Fibroblast of upper back skin (primary cell): ENCODE data around the gene PTPRA.
"Not testable (repeated sequence)": the region's sequence is repeated elsewhere in the genome, so short reads cannot be mapped to it uniquely, and the experiment has no call there.

Source experiments
- DNase-seq: peaks from one replicate; pipeline ENCODE4 v3.0.0-alpha.2; 2013

The PTPRA gene

DNA sequence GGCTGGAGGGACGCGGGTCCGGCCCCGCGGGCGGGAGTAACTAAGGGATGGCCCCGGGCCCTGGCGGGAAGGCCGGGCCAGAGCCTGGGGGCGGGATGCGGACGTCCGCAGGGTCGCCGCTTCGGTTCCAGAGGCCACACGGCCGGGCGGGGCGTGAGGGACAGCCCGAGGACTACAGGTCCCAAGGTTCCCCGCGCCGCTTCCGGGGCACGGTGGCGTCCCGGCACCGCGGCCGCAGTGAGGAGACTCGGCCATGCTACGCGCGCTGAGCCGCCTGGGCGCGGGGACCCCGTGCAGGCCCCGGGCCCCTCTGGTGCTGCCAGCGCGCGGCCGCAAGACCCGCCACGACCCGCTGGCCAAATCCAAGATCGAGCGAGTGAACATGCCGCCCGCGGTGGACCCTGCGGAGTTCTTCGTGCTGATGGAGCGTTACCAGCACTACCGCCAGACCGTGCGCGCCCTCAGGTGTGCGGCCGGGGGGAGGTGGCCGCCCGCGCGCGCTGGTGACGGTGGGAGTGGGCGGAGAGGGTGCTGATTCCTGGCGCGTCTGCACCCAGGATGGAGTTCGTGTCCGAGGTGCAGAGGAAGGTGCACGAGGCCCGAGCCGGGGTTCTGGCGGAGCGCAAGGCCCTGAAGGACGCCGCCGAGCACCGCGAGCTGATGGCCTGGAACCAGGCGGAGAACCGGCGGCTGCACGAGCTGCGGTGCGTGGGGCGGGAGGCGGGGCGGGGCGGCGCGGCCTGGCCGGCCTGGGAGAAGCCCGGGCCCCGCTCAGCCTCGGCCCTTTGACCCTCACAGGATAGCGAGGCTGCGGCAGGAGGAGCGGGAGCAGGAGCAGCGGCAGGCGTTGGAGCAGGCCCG, 172.8 kb downstream of the PTPRA start, which contains the start of gene MRPS26:
Gene MRPS26, plus strand, starts transcription at position 237 of the 861 bp plus-strand sequence. Its CDS starts 17 bp downstream, at position 254.
- peak; percentile 76 for DNase-seq

DNA sequence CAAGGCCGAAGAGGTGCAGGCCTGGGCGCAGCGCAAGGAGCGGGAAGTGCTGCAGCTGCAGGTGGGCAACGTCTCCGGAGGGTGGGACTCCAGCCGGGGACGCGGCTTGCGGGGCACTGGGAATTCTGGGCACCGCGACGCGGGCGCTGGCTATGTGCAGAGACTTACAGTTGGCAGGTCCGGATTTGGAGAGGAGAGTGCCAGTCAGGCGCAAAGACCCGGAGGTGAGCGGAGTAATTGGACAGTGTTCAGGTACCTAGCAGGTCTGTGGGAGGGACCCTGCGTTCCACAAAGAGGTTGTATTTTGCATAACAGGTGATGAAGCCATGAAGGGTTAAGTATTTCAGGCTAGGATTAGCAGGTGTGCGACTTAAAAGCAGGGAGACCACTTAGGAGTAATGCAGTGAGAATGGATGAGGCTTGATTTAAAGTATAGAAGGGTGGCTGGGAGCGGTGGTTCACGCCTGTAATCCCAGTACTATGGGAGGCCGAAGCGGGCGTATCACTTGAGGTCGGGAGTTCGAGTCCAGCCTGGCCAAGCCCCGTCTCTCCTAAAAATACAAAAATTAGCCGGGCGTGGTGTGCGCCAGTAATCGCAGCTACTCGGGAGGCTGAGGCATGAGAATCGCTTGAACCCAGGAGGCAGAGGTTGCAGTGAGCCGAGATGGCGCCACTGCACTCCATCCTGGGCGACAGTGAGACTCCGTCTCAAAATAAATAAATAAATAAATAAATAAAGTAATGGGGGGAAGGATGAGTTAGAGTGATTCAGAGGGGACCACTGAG, 173.6 kb downstream of the PTPRA start:
- no peak for DNase-seq

DNA sequence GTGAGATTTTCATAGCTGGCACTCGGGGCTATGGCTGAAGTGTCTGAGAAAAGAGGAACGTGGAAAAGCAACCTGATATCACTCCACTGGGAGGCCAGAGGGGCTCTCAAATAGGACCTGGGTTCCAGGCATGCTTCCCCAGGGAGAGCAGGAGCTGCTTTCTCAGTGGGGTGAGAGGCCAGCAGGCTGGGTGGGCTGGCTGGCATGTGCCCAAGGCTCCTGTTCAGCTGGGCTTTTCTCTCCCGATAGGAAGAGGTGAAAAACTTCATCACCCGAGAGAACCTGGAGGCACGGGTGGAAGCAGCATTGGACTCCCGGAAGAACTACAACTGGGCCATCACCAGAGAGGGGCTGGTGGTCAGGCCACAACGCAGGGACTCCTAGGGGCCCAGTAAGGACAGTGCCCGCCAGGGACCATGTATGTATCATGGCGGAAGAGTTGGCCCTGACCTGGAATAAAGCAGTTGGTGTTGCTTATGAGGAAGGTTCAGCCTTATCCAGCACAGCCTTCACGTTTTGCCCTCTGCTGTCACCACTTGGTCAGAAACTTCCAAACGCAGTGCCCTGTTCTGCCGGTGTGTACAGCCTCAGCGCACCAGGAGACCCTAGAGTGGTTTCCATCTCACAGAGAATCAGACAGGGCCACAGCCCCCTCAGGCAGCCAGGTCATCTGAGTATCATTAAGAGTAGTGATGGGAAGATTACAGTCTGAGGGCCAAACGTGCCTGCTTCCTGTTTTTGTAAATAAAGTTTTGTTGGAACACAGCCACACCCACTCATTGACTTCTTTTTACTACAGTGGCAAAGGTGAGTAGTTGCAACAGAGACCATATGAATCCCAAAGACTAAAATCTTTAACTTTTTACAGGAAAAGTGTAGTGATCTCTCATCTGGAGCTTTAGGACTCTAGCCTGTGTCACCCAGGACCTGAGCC, 174.5 kb downstream of the PTPRA start:
- DNase-seq = no peak

DNA sequence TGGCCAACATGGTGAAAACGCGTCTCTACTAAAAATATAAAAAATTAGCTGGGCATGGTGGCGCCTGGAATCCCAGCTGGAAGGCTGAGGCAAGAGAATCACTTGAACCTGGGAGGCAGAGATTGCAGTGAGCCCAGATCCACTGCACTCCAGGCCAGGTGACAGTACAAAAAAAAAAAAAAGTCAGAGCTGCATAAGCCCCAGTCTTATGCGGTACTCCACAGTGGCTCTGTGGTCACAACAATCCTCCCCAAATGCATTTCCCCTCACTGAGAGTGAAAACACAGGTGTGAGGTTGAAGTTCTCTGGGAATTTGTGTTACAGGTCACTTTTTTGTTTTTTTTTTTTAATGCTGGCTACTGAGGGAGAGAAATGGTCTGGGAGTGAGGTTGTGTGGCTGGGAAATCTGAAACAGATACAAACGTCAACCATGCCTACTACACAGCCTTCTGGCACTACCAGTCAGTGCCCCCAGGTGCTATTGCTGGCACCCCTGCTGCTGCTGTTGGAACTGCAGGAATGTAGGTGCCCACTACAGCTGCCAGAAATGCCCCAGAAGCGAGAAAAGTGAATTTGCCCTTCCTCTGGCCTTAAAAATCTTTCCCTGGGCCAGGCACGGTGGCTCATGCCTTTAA, 178.2 kb downstream of the PTPRA start:
- no peak for DNase-seq

DNA sequence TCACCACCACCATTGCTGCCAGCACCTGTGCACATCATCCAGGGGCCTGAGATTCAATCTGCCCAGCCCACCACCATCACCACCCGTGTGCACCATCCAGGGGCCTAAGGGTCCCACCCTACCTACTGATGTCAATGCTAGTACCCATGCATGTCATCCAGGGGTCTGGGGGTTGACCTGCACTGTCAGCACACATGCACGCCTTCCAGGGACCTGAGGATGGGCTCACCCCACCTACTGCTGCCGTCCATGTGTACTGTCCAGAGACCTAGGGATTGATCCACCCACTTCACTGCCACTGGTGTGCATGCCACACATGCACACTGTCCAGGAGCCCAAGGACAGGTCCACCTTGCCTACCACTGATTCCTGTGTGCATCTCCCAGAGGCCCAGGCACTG, 186.2 kb downstream of the PTPRA start:
- no peak for DNase-seq

DNA sequence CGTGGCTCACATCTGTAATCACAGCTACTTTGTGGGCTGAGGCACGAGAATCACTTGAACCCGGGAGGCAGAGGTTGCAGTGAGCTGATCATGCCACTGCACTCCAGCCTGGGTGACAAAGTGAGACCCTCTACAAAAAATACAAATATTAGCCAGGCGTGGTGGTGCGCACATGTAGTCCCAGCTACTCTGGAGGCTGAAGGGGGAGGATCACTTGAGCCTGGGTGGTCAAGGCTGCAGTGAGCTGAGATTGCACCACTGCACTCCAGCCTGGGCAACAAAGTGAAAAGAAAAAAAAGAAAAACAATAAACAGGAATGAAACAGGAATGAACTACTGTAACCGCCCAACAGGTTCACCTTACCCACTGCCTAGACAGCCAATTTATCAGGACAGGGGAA, 190.8 kb downstream of the PTPRA start:
- DNase-seq = not testable (repeated sequence)

DNA sequence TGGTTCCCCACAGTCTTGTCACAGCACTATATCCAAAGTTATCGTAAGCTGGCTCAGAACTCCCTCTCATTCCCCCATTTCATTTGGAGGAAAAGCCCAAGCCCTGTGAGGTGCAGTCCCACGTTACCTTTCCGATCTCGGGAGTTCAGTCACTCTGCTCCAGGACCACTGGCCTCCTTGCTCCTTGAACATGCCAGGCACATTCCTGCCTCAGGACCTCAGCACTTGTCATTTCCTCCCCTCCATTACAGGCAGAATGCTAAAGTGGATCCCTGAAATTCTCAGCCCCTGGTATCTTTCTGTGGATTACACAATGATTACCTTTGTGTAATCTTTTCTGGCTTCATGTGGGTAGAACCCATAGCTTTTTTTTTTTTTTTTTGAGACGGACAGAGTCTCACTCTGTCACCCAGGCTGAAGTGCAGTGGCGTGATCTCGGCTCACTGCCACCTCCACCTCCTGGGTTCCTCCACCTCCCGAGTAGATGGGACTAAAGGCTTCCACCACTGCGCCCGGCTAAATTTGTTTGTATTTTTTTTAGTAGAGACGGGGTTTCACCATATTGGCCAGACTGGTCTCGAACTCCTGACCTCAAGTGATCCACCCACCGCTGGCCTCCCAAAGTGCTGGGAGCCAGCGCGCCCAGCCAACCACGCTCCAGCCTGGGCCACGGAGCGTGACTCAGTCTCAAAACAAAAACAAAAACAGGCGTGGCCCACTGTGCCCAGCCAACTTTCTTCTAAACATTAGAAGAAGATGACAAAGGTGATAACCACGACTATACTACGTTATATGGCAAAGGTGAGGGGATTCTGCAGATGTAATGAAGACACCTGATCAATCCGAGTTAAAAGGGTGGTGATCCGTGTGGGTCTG, 194.1 kb downstream of the PTPRA start:
- no peak for DNase-seq

DNA sequence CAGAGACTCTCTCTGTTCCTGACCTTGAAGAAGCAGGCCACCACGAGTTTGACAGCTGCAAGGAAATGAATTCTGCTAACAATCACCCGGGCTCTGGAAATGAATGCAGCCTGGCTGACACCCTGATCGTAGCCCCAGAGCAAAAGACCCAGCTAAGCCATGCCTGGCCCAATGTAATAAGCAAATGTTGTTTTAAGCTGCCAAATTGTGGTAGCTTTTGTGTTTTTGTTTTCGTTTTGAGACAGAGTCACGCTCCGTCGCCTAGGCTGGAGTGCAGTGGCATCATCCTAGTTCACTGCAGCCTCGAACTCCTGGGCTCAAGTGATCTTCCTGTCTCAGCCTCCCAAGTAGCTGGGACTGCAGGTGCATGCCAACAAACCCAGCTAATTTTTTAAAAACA, 194.8 kb downstream of the PTPRA start:
- DNase-seq = no peak

DNA sequence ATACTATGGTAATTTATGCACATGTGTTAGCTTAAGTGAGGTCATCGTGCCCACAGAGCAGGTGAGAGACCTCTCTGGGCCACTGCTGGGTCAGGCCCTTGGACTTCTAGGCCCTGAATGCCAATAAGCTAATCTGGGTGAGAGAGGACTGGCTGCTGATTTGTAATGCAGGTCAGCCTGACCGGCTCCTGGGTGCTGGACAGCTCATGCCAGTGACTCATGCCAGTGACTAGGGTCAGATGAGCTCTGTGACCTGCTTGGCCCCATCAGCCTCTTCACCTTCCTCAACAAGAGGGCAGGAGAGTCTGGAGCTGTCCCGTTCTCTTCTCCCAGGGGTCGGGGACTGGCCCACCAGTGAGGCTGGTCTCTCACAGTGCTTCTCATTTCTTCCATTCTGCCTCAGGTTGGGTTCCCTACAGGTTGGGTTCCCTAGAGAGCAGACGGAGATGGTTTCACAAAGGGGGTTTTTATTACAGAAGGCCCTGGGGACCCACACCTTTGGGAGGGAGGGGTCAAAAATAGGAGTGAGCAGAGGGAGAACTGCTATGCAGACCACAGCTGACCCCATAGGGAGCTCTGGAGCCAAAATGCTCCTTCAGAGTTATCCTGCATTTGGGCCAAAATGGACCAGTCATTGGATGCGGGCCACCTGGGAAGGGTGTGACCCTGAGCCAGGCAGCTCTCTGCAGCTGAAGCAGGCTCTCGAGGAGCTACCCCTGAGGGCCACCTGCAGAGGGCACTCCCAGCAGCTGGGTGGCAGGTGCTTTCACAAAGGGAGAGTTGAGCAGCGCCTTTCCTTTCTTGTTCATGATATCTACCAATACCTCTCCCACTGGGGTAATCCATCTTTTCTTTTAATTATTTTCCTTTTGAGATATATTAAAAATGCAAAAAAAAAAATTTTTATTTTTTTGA, 196.0 kb downstream of the PTPRA start:
- no peak for DNase-seq

DNA sequence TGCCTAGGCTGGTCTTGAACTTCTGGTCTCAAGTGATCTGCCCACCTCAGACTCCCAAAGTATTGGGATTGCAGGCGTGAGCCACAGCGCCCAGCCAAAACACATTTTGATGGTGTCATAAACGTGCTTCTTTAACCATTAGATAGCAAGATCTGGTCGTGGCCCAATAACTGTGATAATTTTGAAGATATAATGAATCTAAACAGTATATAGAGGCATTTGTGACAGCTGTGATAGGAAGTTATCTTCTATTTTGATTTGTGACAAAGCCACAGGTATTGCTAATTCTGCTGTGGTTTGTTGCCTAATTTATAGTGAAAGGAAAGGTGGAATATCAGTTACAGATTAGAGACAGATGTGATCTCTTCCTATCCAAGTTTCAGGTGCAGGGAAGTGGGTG, 197.4 kb downstream of the PTPRA start:
- no peak for DNase-seq

DNA sequence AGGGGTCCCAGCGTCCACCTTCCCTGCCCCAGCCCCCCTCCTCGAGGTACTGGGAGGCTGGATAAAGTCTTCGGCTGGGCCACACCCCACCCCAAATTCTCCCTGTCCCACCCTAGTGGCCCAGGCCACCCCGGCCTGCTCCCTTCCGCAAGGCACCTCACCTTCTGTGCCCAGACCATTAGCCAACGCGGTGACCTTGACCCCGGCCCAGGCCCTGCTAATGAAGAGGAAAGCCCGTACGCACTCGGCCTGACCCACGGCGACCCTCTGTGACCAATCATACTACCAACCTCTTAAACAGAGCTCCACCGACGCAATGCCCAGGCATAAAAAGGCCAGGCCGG, 198.0 kb downstream of the PTPRA start:
- DNase-seq = no peak

DNA sequence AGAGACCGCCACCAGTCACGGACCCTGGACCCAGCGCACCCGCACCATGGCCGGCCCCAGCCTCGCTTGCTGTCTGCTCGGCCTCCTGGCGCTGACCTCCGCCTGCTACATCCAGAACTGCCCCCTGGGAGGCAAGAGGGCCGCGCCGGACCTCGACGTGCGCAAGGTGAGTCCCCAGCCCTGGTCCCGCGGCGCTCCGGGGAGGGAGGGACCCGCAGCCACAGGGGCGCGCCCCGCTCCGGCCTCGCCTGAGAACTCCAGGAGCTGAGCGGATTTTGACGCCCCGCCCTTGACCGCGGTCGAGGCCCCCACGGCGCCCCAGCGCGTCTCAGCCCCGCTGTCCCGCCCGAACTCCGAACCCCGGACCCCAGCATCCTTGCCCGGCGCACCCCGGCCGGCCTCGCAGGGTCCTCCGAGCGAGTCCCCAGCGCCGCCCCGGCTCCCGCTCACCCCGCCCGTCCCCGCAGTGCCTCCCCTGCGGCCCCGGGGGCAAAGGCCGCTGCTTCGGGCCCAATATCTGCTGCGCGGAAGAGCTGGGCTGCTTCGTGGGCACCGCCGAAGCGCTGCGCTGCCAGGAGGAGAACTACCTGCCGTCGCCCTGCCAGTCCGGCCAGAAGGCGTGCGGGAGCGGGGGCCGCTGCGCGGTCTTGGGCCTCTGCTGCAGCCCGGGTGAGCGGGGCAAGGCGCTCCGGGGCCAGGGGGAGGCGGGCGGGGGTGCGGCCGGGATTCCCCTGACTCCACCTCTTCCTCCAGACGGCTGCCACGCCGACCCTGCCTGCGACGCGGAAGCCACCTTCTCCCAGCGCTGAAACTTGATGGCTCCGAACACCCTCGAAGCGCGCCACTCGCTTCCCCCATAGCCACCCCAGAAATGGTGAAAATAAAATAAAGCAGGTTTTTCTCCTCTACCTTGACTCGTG, 198.6 kb downstream of the PTPRA start, which contains the start of gene OXT:
Gene OXT, plus strand, starts transcription at position 11 of the 920 bp plus-strand sequence. Its CDS starts 36 bp downstream, at position 47.
- DNase-seq = peak; percentile 11

DNA sequence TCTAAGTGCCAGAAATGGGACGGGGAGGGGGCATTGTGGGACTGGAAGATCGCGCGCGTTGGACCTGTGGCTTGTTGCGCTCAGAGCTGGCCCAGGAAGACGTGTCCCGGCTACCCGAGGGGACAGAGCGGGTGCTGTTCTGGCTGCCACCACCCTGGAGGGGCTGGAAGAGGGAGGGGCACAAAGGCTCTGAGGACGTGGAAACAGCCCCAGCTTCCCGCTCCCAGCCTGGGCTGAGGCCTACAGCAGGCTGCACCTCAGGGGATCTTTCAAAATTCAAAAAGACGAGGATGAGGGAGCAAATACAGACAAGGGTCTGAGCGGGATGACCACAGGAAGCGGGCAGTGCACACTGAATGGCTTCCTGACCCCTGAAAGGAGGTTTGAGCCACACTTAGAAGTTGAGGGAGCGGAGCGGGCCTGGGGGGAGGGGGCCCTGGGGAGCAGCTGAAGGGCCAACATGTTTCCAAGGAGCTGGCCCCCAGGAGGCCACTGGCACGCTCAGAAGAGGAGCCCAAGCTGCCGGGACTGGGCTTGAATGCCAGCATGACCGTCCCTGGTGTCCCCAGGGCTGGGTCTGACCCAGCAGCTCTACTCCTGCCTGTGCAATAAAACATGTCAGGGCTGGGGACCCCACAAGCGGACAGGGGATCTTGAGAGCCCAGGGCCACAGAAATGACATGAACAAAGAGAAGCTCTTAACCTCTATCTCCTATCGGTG, 199.4 kb downstream of the PTPRA start:
- DNase-seq = no peak

DNA sequence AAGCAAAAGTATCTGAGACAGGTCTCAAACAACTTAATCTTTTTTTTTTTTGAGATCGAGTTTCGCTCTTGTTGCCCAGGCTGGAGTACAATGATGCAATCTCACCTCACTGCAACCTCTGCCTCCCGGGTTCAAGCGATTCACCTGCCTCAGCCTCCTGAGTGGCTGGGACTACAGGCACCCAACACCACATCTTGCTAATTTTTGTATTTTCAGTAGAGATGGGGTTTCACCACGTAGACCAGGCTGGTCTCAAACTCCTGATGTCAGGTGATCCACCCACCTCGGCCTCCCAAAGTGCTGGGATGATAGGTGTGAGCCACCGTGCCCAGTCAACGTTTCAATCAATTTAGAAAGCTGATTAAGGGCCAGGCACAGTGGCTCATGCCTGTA, 200.0 kb downstream of the PTPRA start:
- not testable (repeated sequence) for DNase-seq

DNA sequence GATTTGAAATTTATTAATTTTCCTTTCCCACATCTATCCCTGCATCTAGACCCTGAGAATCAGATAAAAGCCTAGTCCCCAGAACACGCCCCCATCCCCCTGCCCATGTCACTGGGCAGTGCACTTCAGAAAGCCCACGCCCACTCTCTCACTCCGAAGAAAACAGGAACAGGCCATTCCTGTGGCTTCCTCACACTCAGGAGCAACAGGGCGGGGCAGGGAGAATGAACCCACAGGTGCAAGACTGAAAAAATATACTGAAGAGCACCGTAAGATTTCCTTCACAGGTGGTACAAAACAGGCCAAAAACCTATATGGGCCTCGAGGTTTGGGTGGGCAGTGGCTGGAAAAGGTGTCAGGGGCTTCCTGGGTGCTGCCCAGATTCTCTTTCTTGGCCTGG, 201.5 kb downstream of the PTPRA start:
- DNase-seq = no peak

DNA sequence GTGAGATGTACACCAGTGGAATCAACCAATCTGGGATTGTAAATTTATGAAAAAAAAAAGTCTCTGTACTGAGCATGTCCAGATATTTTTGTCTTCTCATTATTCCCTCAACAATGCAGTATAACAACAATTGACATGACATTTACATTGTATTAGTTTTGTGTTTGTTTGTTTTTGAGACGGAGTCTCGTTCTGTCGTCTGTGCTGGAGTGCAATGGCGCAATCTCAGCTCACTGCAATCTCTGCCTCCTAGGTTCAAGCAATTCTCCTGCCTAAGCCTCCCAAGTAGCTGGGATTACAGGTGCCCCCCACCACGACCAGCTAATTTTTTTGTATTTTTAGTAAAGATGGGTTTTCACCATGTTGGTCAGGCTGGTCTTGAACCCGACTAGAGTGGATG, 202.0 kb downstream of the PTPRA start:
- DNase-seq = not testable (repeated sequence)

DNA sequence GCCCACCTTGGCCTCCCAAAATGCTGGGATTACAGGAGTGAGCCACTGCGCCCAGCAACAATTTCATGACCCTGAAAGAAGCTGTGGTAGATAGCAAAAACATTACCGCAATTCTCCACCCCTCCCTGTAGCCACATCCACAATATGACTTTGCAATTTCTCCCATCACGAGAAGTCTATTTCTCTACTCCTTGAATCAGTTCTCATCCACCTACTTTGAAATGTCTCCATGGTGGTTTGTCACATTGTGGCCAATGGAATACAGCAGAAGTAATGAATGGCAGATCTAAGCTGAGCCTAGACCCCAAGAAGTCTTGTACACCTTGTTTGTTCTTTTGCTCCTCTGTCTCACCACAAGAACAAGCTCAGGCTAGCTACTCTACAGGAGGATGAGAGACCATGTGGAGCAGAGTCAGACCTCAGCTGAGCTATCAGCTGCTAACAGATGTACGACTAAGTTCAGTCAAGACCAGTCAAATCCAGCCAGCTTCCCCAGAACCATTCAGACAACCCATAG, 204.4 kb downstream of the PTPRA start:
- DNase-seq = no peak

DNA sequence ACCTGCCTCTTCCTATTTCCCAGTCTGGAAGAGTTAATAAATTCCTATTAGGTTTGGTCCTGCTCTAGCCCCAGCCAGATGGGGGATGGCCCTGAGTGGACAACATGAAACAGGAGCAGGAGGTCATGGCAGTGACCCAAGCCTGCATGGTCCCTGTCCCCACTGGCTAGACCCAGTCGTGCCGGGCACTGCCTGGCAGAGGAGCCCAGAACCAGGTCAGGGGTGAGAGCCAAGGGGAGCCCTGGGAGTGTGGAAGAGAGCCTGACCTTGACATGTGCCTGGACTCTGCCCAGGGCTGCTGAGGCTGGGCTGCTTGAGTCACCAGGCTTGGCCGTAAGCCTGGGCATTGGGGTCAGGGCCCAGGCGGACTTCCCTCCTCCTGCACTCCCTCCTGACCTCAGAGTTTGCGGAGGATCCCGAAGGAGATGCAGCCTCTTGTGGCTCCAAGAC, 207.7 kb downstream of the PTPRA start:
- no peak for DNase-seq
